Colonic mucosa (tissue), 4 donors: ENCODE data around the gene ARHGEF2. TPM values are rescaled to one million over a fixed set of nuclear protein-coding genes. Genes with fewer than 3 reads are reported as not detected.

Experiments used
- DNase-seq: peaks from one replicate; pipeline ENCODE4 v3.0.0-alpha.2; 2020
- H3K27ac ChIP-seq: fragments of 200-600 bp; one replicate; pipeline ENCODE4 v1.8.0; 2021
- H3K27me3 ChIP-seq: fragments of 200-600 bp; one replicate; pipeline ENCODE4 v1.8.0; 2021
- H3K36me3 ChIP-seq: fragments of 200-600 bp; one replicate; pipeline ENCODE4 v1.8.0; 2021
- H3K4me1 ChIP-seq: fragments of 200-600 bp; one replicate; pipeline ENCODE4 v1.8.0; 2021; ENCODE audit warnings: mild to moderate bottlenecking
- H3K4me3 ChIP-seq: fragments of 200-600 bp; one replicate; pipeline ENCODE4 v1.8.0; 2021
- H3K9ac ChIP-seq, 2 donors: one replicate each; pipeline ENCODE4 v1.7.0; 2013; ENCODE audit warnings: control low read depth in 2 of 2, low read depth in 2 of 2, low read length in 2 of 2
- H3K9me3 ChIP-seq: fragments of 200-600 bp; one replicate; pipeline ENCODE4 v1.8.0; 2021
- intact Hi-C: fragments of 100-400 bp; cut with DNase I; formaldehyde crosslinking; loops from one replicate; pipeline ENCODE4 v1.14.1; 2022
- total RNA-seq, 2 donors: library from RNA; stranded (reverse); fragmentation: NEBNext Ultra II Directional in 1 of 2; extraction: Animal tissue kit (Norgen Biotek cat#: 25700) in 1 of 2; gene quantifications; one replicate each; pipeline ENCODE4 v1.2.1, GENCODE V29; 2021
- TF ChIP-seq, protein P1 (sequence below): fragments of 200-600 bp; IDR thresholded peaks from one replicate; pipeline ENCODE4 v1.8.0; 2022; ENCODE audit warnings: antibody characterized with exemption, mild to moderate bottlenecking
- donor health status: healthy.
- donor health status: DM: no; HTN: no; CAD: no.
- donor health status: DM: no; HTN: no; CAD: no.

The ARHGEF2 gene
- total RNA-seq, 2 donors from 2014 or later: 91.9 to 92.6 TPM

DNA sequence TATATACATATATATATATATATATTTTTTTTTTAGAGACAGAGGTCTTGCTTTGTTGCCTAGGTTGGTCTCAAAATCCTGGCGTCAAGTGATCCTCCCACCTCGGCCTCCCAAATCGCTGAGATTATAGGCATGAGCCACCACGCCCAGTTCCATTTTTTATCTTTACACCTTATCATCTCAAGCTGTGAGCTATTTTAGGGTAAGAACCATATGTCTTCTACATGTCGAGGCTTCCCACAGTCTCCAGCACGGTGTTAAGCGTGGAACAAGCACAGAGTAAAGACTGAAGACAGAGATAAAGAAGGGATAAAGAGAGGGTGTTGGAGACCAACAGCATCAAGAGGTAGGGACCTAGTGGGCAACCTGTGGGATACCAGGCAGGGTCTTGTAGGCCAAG is 14.2 kb downstream of the ARHGEF2 start:
- H3K27ac ChIP-seq: no peak overlapping the region
- no peak overlapping the region for H3K9ac ChIP-seq
- TF ChIP-seq, protein P1, sequence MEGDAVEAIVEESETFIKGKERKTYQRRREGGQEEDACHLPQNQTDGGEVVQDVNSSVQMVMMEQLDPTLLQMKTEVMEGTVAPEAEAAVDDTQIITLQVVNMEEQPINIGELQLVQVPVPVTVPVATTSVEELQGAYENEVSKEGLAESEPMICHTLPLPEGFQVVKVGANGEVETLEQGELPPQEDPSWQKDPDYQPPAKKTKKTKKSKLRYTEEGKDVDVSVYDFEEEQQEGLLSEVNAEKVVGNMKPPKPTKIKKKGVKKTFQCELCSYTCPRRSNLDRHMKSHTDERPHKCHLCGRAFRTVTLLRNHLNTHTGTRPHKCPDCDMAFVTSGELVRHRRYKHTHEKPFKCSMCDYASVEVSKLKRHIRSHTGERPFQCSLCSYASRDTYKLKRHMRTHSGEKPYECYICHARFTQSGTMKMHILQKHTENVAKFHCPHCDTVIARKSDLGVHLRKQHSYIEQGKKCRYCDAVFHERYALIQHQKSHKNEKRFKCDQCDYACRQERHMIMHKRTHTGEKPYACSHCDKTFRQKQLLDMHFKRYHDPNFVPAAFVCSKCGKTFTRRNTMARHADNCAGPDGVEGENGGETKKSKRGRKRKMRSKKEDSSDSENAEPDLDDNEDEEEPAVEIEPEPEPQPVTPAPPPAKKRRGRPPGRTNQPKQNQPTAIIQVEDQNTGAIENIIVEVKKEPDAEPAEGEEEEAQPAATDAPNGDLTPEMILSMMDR: no peak
- peaks cover 30% of the 10 kb centered on the region for H3K36me3 ChIP-seq
- H3K4me3 ChIP-seq: no peak overlapping the region
- no peaks in the 10 kb centered on the region for H3K27me3 ChIP-seq
- intact Hi-C loops: no loop called here
- peaks cover 7% of the 10 kb centered on the region for H3K4me1 ChIP-seq
- DNase-seq: no peak
- no peaks in the 10 kb centered on the region for H3K9me3 ChIP-seq

DNA sequence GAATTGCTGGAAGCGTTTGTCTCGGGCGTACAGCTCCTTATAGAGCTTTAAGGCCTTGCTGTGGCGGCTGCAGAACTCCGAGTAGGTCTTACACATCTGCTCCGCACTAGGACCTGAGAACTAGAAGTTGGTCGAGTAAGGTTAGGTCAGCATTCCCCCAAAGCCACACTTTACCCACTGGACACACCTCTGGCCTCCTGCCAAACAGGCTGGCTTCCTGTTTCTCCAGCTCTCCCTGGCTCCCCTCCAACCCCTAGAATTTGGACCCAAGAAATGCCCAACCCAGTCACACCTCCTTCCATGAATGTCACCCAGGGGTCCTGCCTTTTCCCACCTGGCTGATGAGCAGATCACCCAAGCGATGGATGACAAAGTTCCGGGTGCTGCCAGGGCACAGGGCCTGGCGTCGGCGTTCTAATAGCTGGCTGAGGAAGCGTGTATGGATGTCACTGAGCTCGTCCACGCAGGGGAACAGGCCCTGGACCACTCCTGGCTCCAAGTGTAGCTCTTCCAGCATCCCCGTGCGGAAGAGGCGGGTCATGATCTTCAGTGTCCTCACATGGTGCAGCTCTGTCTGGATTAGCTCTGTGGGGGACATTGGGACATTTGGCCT is 15.6 kb downstream of the ARHGEF2 start:
- peak; percentile 59 for DNase-seq
- H3K27ac ChIP-seq: no peak overlapping the region

DNA sequence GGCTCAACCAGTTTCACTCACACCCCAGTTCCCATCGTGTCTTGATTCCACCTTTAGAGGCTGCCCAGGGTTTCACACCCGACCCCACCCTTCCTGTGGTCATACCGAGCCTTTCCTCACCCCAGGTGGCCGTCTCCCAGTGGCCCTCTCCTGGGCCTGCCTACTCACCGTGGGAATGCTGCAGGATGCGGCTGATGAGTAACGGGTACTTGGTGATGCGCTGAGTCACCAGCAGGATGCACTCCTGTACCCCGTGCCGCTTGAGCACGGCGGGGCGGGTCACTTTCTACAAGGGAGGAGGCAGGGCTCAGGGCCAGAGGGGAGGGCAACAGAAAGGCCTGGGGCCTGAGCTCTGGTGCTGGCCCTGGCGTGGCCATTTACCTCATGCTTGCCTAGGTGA is 16.4 kb downstream of the ARHGEF2 start:
- DNase-seq: no peak
- TF ChIP-seq, protein P1: no peak
- peaks cover 7% of the 10 kb centered on the region for H3K4me1 ChIP-seq
- H3K27ac ChIP-seq: no peak overlapping the region
- H3K9me3 ChIP-seq: no peaks in the 10 kb centered on the region
- H3K36me3 ChIP-seq: peaks cover 38% of the 10 kb centered on the region
- no peak overlapping the region for H3K4me3 ChIP-seq
- H3K27me3 ChIP-seq: no peaks in the 10 kb centered on the region
- intact Hi-C loops: no loop called here
- H3K9ac ChIP-seq: no peak overlapping the region

More for the DNA sequence above, 15.6 kb downstream of the ARHGEF2 start:
- TF ChIP-seq, protein P1: no peak
- H3K9me3 ChIP-seq: no peaks in the 10 kb centered on the region
- no peaks in the 10 kb centered on the region for H3K27me3 ChIP-seq
- H3K36me3 ChIP-seq: peaks cover 30% of the 10 kb centered on the region
- intact Hi-C loops: no loop called here
- peaks cover 7% of the 10 kb centered on the region for H3K4me1 ChIP-seq
- H3K4me3 ChIP-seq: no peak overlapping the region
- peak overlapping the region in 1 of 2 donors; percentile 34 for H3K9ac ChIP-seq

DNA sequence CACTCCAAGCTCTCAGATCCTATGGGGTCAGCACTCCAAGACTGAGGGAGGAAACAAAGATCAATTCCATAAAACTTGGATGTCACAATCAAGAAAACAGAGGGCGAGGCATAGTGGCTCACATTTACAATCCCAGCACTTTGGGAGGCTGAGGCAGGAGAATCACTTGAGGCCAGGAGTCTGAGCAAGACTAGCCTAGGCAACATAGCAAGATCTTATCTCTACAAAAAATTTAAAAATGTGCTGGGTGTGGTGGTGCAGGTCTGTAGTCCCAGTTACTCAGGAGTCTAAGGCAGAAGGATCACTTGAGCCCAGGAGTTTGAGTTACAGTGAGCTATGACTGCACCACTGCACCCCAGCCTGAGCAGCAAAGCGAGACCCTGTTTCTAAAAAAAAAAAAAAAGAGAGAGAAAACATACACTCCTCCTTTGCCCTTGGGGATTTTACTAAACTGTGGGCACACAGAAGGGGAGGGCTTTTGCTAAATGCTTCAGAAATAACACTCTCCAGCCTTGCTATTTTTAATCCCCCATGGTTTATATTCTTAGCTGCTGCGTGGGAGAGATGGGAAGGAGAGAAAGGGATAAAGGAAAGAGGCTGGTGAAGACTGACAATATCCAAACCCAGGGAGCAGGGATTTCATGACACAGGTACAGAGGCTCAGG is 18.1 kb downstream of the ARHGEF2 start:
- H3K27me3 ChIP-seq: no peaks in the 10 kb centered on the region
- peaks cover 39% of the 10 kb centered on the region for H3K36me3 ChIP-seq
- peaks cover 7% of the 10 kb centered on the region for H3K4me1 ChIP-seq
- intact Hi-C loops: no loop called here
- no peak overlapping the region for H3K27ac ChIP-seq
- no peaks in the 10 kb centered on the region for H3K9me3 ChIP-seq
- DNase-seq: no peak
- H3K9ac ChIP-seq: no peak overlapping the region
- TF ChIP-seq, protein P1: no peak
- no peak overlapping the region for H3K4me3 ChIP-seq

DNA sequence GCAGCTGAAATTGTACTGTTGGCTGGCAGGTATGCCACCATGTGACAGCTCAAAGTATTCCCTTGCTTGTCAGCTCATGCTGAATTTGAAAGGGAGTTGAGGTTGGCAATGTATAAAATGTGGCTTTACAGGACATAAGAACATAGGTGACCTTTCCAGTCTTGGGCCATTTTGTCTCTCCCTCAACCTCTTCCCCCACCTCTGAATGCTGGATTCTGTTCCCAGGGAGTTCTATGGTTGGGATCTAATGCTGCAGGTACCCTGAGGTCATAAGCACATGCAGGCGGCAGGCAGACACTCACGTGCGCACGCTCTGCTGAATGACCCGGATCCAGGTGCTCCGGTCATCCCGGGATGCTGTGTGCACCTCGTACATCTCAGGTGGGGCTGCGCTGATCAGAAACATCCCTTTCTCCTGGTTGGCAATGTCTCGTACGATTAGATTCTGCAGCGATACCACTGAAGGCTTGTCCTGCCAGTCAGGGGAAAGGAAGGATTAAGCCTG is 20.9 kb downstream of the ARHGEF2 start:
- DNase-seq: no peak
- Histone ChIP-seq H3K27ac (no peak overlapping the region), H3K4me3 (no peak overlapping the region), H3K27me3 (no peaks in the 10 kb centered on the region), H3K4me1 (peaks cover 2% of the 10 kb centered on the region), H3K36me3 (peaks cover 30% of the 10 kb centered on the region), H3K9ac (no peak overlapping the region), H3K9me3 (no peaks in the 10 kb centered on the region)
- intact Hi-C loops: no loop called here
- TF ChIP-seq, protein P1: no peak
